B cell (primary cell): ENCODE measurements around the gene TNFAIP2. TPM values are rescaled to one million over a fixed set of nuclear protein-coding genes. Genes with fewer than 3 reads are reported as not detected.

Experiments
- ATAC-seq: fragments of 200-7000 bp; cut with Tn5 transposase; one replicate; pipeline ENCODE4 v1.10.0; 2021; ENCODE audit warnings: low read depth, mild to moderate bottlenecking, moderate number of reproducible peaks, moderate library complexity
- CTCF ChIA-PET: fragments of 350-600 bp; sonication (Branson Sonifier 250); formaldehyde crosslinking; loops from one replicate; lab custom pipeline; 2021; ENCODE audit warnings: antibody characterized with exemption, inconsistent platforms; lab: Charles Lee
- POLR2A ChIA-PET: fragments of 350-600 bp; sonication (Branson Sonifier 250); formaldehyde crosslinking; loops from one replicate; lab custom pipeline; 2021; ENCODE audit warnings: antibody characterized with exemption; lab: Charles Lee
- DNase-seq: peaks from one replicate; pipeline ENCODE4 v3.0.0; 2013
- H2AFZ ChIP-seq: 2 replicates; pipeline ENCODE4 v1.6.1; 2012; ENCODE audit warnings: mild to moderate bottlenecking, low read depth, low read length; ENCODE audit not compliant: insufficient read depth, poor library complexity, severe bottlenecking
- H3K27ac ChIP-seq, 2 donors: 1 replicate in 1 of 2; 2 replicates in 1 of 2; pipeline ENCODE4 v1.5.1; 2012 to 2013; ENCODE audit warnings: low read length in 2 of 2, mild to moderate bottlenecking in 2 of 2, moderate library complexity in 1 of 2
- H3K27me3 ChIP-seq, 4 experiments: fragments of 200-600 bp in 1 of 4; sonication (generic) in 1 of 4; replicated peaks in 1 of 4; 1 replicate in 2 of 4; 2 replicates in 2 of 4; pipeline versions ENCODE4 v1.6.1 to v1.7.0; 2013 to 2016; ENCODE audit warnings: low read length in 3 of 4, mild to moderate bottlenecking in 2 of 4, mixed read lengths in 1 of 4, moderate library complexity in 1 of 4; ENCODE audit not compliant: insufficient read depth in 4 of 4, control insufficient read depth in 3 of 4; ENCODE audit errors: control extremely low read depth in 1 of 4
- H3K36me3 ChIP-seq, 2 experiments: replicated peaks in 1 of 2; 1 replicate in 1 of 2; 2 replicates in 1 of 2; pipeline versions ENCODE4 v1.6.1 to v1.7.1; 2013; ENCODE audit warnings: low read length in 1 of 2; ENCODE audit not compliant: insufficient read depth in 2 of 2, control insufficient read depth in 1 of 2; ENCODE audit errors: control extremely low read depth in 1 of 2, extremely low read depth in 1 of 2
- H3K4me1 ChIP-seq, 2 donors: fragments of 200-600 bp in 1 of 2; sonication (generic) in 1 of 2; 1 replicate in 1 of 2; 2 replicates in 1 of 2; pipeline versions ENCODE4 v1.5.1 to v1.6.1; 2013 to 2017; ENCODE audit warnings: low read length in 2 of 2; ENCODE audit not compliant: control insufficient read depth in 2 of 2, insufficient read depth in 2 of 2
- H3K4me2 ChIP-seq: replicated peaks from 2 replicates; pipeline ENCODE3; 2012; ENCODE audit warnings: mild to moderate bottlenecking, low read depth, low read length; ENCODE audit not compliant: poor library complexity, severe bottlenecking
- H3K4me3 ChIP-seq, 5 experiments: fragments of 200-600 bp in 1 of 5; sonication (generic) in 1 of 5; 1 replicate in 3 of 5; 2 replicates in 2 of 5; pipeline versions ENCODE4 v1.5.1 to v1.7.0; 2011 to 2016; ENCODE audit warnings: low read length in 4 of 5, mild to moderate bottlenecking in 4 of 5, low read depth in 2 of 5, control low read depth in 1 of 5, moderate library complexity in 1 of 5; ENCODE audit not compliant: insufficient read depth in 1 of 5; ENCODE audit errors: control extremely low read depth in 1 of 5, extremely low read depth in 1 of 5
- H3K79me2 ChIP-seq: fragments of 200-600 bp; sonication (generic); one replicate; pipeline ENCODE4 v1.6.0; 2016; ENCODE audit warnings: low read length; ENCODE audit not compliant: control insufficient read depth, insufficient read depth
- H3K9ac ChIP-seq: fragments of 200-600 bp; sonication (generic); 2 replicates; pipeline ENCODE4 v1.6.1; 2017; ENCODE audit warnings: mild to moderate bottlenecking, low read length, moderate library complexity
- H3K9me3 ChIP-seq, 3 donors: one replicate each; pipeline versions ENCODE4 v1.6.1 to v1.7.1; 2013; ENCODE audit warnings: low read length in 2 of 3; ENCODE audit not compliant: control insufficient read depth in 2 of 3, insufficient read depth in 1 of 3; ENCODE audit errors: control extremely low read depth in 1 of 3
- H4K20me1 ChIP-seq: 2 replicates; pipeline ENCODE4 v1.6.0; 2012; ENCODE audit warnings: mild to moderate bottlenecking, low read length; ENCODE audit not compliant: insufficient read depth, control insufficient read depth, poor library complexity, severe bottlenecking
- H3K27ac Mint-ChIP-seq: one replicate; pipeline ENCODE4 v1.8.0; 2021; ENCODE audit warnings: mixed read lengths
- H3K27me3 Mint-ChIP-seq: one replicate; pipeline ENCODE4 v1.8.0; 2021; ENCODE audit warnings: mixed read lengths
- H3K4me1 Mint-ChIP-seq: one replicate; pipeline ENCODE4 v1.8.0; 2021; ENCODE audit warnings: mixed read lengths
- H3K4me3 Mint-ChIP-seq: one replicate; pipeline ENCODE4 v1.8.0; 2021; ENCODE audit warnings: mixed read lengths
- H3K9me3 Mint-ChIP-seq: one replicate; pipeline ENCODE4 v1.8.0; 2022; ENCODE audit warnings: mixed read lengths; ENCODE audit not compliant: insufficient read depth
- CTCF ChIP-seq: fragments of 200-600 bp; IDR thresholded peaks from one replicate; pipeline ENCODE4 v1.8.0; 2022; ENCODE audit warnings: antibody characterized with exemption, mild to moderate bottlenecking
- EZH2 ChIP-seq: IDR thresholded peaks from 2 replicates; pipeline ENCODE4 v1.6.1; 2012; ENCODE audit warnings: borderline replicate concordance, low read depth, mild to moderate bottlenecking, moderate library complexity, low read length; ENCODE audit not compliant: insufficient read depth, poor library complexity, severe bottlenecking
- WGBS: methylation state at CpG from one replicate; pipeline ENCODE4 v1.1.5; 2013; ENCODE audit warnings: missing lambda C conversion rate; ENCODE audit not compliant: insufficient coverage; 5-methylcytosine and 5-hydroxymethylcytosine counted together
- intact Hi-C: fragments of 100-400 bp; cut with micrococcal nuclease; formaldehyde crosslinking; loops from one replicate; pipeline ENCODE4 v1.10.0; 2022
- polyA plus RNA-seq: library from polyadenylated mRNA; depleted of rRNA; stranded (reverse); fragments of >200 nt; gene quantifications from 2 replicates; pipeline ENCODE4 v1.2.3, GENCODE V29; 2012
- total RNA-seq, 2 donors: library from RNA; stranded (reverse); fragments of 120-200 nt in 1 of 2; gene quantifications; 1 replicate in 1 of 2; 2 replicates in 1 of 2; pipeline versions ENCODE4 v1.2.3 to v1.2.4, GENCODE V29; 2013 to 2022

The TNFAIP2 gene
- total and polyA plus RNA-seq, 2 donors (not counting 1 experiment from before 2014, with no cell fraction given), result 1.5 to 9.0 TPM

GRCh38 chr14:103164779-103165178 lies 41.5 kb downstream of the TNFAIP2 start:
- H3K4me3 ChIP-seq, result no peak overlapping the region
- H3K9ac ChIP-seq, result no peak overlapping the region
- H3K36me3 ChIP-seq, result no peaks in the 10 kb centered on the region
- no peak overlapping the region for H3K4me2 ChIP-seq
- H4K20me1 ChIP-seq, result no peaks in the 10 kb centered on the region
- 70% methylated on average over 9 of the region's 9 CpGs for WGBS
- Mint-ChIP-seq H3K4me1 (no peaks in the 10 kb centered on the region), H3K4me3 (no peak overlapping the region), H3K27me3 (peaks cover 22% of the 10 kb centered on the region), H3K9me3 (no peaks in the 10 kb centered on the region), H3K27ac (no peak overlapping the region)
- ChIA-PET POLR2A (no interaction called here), CTCF (no interaction called here)
- ATAC-seq (no peak), DNase-seq (no peak)
- no peak for TF ChIP-seq EZH2
- no peak for TF ChIP-seq CTCF
- no peak overlapping the region for H3K27ac ChIP-seq
- H3K9me3 ChIP-seq, result peaks cover 0 to 6% (median 2%) of the 10 kb centered on the region in 3 donors
- H3K79me2 ChIP-seq, result no peaks in the 10 kb centered on the region
- H2AFZ ChIP-seq, result no peak overlapping the region
- intact Hi-C loops, result no loop called here
- H3K27me3 ChIP-seq, result peaks cover 0 to 11% (median 0%) of the 10 kb centered on the region in 4 experiments
- no peaks in the 10 kb centered on the region for H3K4me1 ChIP-seq

- Histone ChIP-seq H2AFZ (no peak overlapping the region), H3K79me2 (no peaks in the 10 kb centered on the region), H3K9ac (no peak overlapping the region), H3K27ac (no peak overlapping the region), H3K4me2 (no peak overlapping the region), H4K20me1 (no peaks in the 10 kb centered on the region), H3K9me3 (peaks cover 0 to 11% (median 4%) of the 10 kb centered on the region in 3 donors), H3K36me3 (no peaks in the 10 kb centered on the region), H3K4me3 (no peak overlapping the region), H3K4me1 (no peaks in the 10 kb centered on the region), H3K27me3 (peaks cover 0 to 11% (median 0%) of the 10 kb centered on the region in 4 experiments)
- CTCF ChIA-PET, result no interaction called here
- H3K4me3 Mint-ChIP-seq, result no peak overlapping the region
- H3K9me3 Mint-ChIP-seq, result peaks cover 2% of the 10 kb centered on the region
- intact Hi-C loops, result no loop called here
- 90% methylated on average over 3 of the region's 6 CpGs for WGBS
- peaks cover 27% of the 10 kb centered on the region for H3K27me3 Mint-ChIP-seq
- ATAC-seq, result no peak
- no peaks in the 10 kb centered on the region for H3K4me1 Mint-ChIP-seq
- DNase-seq, result no peak
- no peak overlapping the region for H3K27ac Mint-ChIP-seq
- TF ChIP-seq CTCF, result no peak
- TF ChIP-seq EZH2, result no peak
- POLR2A ChIA-PET, result no interaction called here
These were observed 42.1 kb downstream of the TNFAIP2 start for GRCh38 chr14:103165323-103165722.
